GM18520 (cell line): ENCODE measurements around the gene ZNF200.
A peak's percentile ranks its signal among the peaks of the same experiment; 100 is the strongest.
"Not testable (repeated sequence)": the region's sequence is repeated elsewhere in the genome, so short reads cannot be mapped to it uniquely, and the experiment has no call there.

Experiments
- ATAC-seq: cut with Tn5 transposase; IDR thresholded peaks from one replicate; pipeline ENCODE4 v1.9.1; 2021; ENCODE audit not compliant: unreplicated experiment

Gene ZNF200, protein sequence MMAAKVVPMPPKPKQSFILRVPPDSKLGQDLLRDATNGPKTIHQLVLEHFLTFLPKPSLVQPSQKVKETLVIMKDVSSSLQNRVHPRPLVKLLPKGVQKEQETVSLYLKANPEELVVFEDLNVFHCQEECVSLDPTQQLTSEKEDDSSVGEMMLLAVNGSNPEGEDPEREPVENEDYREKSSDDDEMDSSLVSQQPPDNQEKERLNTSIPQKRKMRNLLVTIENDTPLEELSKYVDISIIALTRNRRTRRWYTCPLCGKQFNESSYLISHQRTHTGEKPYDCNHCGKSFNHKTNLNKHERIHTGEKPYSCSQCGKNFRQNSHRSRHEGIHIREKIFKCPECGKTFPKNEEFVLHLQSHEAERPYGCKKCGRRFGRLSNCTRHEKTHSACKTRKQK

GRCh38 chr16:3234857-3235561, at the start of gene ZNF200:
TSS of gene ZNF200 (minus strand) at chr16:3235158. CDS start at chr16:3233755, 1,403 bp downstream.
- ATAC-seq, result peak; percentile 89

- ATAC-seq, result no peak
Measured at GRCh38 chr16:3283543-3284447, 48.8 kb upstream of the ZNF200 start.

GRCh38 chr16:3282730-3283542, 48.0 kb upstream of the ZNF200 start, which contains the start of gene ZNF263:
TSS of gene ZNF263 (plus strand) at chr16:3283491. CDS start at chr16:3283819, 328 bp downstream.
- ATAC-seq, result peak; percentile 74

GRCh38 chr16:3282103-3282729, 47.3 kb upstream of the ZNF200 start:
- peak; percentile 3 for ATAC-seq

- no peak for ATAC-seq
Measured at GRCh38 chr16:3281222-3281820, 46.4 kb upstream of the ZNF200 start.

DNA sequence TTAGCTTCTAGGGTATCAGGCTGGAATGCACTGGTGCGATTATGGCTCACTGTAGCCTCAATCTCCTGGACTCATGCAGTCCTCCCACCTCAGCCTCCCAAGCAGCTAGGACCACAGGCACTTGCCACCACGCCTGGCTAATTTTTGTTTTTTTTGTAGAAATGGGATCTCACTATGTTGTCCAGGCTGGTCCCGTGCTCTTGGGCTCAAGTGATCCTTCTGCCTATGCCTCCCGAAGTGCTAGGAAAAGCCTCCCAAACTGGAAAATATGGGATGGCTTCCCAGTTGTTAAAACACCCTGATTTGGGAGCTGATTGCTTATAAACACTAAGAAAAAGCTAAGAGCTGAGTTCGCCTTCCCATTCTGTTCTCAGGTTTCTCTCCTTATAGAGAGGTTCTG, 41.7 kb upstream of the ZNF200 start:
- ATAC-seq, result no peak

GRCh38 chr16:3274947-3275346, 40.0 kb upstream of the ZNF200 start:
- ATAC-seq, result no peak

DNA sequence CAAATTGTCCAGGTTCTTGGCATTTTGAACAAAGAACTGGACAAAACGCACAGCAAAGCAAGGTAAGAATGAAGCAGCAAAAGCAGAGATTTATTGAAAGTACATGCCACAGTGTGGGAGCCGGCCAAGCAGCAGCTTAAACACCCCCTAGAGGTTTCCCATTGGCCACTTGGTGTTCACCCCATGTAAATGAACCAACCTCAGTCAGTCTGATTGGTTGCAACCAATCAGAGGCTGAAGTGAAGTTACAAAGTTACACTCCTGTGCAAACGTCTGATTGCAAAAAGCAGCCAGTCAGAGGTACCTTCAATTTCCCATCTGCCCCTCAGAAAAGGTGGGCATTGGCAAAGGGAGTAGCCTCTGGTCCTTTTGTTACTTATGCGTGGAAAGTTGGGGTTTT, 39.5 kb upstream of the ZNF200 start:
- ATAC-seq, result no peak

DNA sequence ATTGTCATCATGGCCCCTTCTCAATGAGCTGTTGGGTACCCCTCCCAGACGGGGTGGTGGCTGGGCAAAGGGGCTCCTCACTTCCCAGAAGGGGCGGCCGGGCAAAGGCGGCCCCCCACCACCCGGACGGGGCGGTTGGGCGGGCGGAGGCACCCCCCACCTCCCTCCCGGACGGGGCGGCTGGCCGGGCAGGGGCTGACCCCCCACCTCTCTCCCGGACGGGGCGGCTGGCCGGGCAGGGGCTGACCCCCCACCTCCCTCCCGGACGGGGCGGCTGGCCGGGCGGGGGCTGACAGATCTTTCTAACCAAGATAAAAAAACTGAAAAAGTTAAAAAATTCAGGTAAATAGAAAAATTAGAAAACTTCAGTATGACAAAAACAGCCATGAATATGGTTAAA, 36.3 kb upstream of the ZNF200 start:
- not testable (repeated sequence) for ATAC-seq

- ATAC-seq, result not testable (repeated sequence)
Measured at GRCh38 chr16:3270718-3271117, 35.8 kb upstream of the ZNF200 start.

- ATAC-seq, result no peak
Measured at GRCh38 chr16:3268294-3268693, 33.3 kb upstream of the ZNF200 start.

- ATAC-seq, result no peak
Measured at GRCh38 chr16:3266873-3267537, 32.0 kb upstream of the ZNF200 start.

GRCh38 chr16:3264137-3265036, 29.4 kb upstream of the ZNF200 start:
- peak; percentile 69 for ATAC-seq

GRCh38 chr16:3262517-3262916, 27.6 kb upstream of the ZNF200 start:
- no peak for ATAC-seq

- ATAC-seq, result no peak
Measured at GRCh38 chr16:3259836-3260235, 24.9 kb upstream of the ZNF200 start.

- ATAC-seq, result no peak
Measured at GRCh38 chr16:3256866-3257465, 22.0 kb upstream of the ZNF200 start.

- no peak for ATAC-seq
Measured at GRCh38 chr16:3256146-3256865, 21.3 kb upstream of the ZNF200 start, which contains the start of gene MEFV. TSS of gene MEFV (minus strand) at chr16:3256633. CDS start at chr16:3256587, 46 bp downstream.
